DMS153 treated with DMSO at 0.1 percent for 48 hours (cell line): ENCODE results near the gene SLC2A13.
A peak's percentile ranks its signal among the peaks of the same experiment; 100 is the strongest.
"Not testable (repeated sequence)": the region's sequence is repeated elsewhere in the genome, so short reads cannot be mapped to it uniquely, and the experiment has no call there.

Experiments used
- DNase-seq: peaks from one replicate; lab custom pipeline; 2025; ENCODE audit not compliant: unreplicated experiment; lab: John Stamatoyannopoulos, UW

Gene SLC2A13

DNA sequence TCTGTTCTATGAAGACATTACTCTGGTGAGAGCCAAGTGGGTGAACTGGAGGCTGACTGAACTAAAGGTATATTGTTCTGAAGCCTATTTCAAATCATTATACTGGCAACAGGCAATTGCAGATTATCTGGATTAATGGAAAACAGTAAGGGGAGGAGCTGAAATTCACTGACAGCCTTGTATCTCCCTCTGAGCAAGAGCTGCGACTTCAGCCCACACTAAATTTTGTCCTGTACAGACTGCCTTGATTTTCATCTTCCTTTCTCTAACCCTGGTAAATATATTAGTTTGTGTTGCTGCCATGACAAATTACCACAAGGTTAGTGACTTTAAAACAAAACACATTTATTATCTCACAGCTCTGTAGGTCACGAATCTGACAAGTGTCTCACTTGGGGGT, 231.1 kb downstream of the SLC2A13 start:
- DNase-seq = no peak

DNA sequence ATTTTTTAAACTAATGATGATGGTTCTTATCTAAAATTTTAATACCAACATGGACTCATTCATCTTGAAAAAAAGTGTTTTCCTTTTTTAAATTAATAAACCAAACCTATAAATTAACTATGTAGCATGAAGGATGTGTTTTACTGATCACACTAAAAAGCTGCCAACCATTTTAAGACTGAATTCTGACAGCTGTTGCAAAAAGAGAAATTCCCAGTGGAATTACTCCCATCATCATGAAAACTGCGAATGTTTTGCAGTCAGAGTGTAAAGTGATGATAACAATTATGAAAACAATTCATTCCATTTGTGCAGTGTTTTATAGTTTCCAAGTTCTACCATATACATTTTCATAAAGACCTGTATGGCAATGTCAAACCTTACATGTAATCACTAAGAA, 232.8 kb downstream of the SLC2A13 start:
- no peak for DNase-seq

DNA sequence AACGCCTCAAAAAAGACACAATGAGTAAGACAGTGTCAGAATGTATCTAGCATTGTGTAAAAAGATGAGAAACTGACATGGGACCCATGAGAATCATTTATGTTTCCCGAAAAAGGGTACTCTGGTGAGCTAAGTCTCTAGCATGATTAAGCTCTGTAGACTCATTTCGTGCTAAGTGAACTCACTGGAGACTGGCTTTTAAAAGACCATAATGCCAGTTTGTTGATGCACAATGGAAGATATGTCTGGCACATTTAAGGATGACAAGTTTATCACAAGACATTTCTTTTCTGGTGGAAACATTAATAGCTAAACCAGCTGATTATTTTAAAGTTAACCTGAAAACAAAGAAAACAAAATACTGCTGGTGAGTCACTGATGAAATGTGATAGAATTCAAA, 233.5 kb downstream of the SLC2A13 start:
- DNase-seq = no peak

DNA sequence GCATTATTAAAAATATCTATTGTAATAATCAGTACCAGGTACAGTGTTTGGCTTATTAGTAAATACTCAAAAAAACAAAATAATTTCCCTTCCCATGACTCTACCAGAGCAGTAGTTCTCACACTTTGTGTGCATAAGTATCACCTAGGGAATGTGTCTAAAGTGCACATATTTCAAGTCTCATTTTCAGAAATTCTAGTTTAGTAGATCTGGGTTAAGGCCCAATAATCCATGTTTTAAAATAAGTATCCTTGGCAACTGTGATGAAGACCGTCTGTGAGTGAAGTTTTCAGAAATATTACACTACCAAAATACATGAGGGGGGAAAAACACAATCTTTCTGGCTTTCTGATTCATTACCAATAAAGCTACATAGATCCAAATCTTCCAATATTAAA, 237.6 kb downstream of the SLC2A13 start:
- DNase-seq = no peak

DNA sequence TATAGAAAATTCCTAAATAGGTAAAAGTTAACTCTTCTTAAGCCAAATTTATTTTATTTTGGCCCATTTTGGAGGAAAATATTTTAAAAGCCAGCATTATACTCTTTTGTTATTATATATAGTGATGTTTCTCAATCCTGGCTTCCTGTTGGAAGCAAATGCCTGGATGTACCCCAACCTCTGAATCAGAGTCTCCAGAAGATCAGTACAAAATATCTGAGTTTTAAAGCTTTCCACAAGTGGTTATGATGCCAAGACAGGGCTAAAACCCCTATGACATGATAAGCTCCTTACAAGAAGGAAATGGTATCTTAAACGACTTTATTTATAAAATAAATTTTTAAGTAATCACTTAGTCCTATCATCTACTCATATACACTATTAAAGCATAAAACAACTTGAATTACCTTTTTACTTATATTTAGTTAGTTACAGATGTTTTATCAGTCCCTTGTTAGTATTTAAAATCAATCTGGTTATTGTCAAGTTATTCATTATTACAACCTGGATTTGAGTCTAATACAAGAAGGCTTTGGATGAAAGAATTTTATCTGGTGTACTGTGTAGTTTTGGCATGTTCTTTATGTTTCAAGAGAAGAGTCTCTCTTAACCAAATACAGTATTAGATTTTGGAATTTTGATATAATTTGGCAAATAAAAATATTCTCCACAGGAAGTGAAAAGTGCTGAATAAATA, 238.1 kb downstream of the SLC2A13 start:
- no peak for DNase-seq

DNA sequence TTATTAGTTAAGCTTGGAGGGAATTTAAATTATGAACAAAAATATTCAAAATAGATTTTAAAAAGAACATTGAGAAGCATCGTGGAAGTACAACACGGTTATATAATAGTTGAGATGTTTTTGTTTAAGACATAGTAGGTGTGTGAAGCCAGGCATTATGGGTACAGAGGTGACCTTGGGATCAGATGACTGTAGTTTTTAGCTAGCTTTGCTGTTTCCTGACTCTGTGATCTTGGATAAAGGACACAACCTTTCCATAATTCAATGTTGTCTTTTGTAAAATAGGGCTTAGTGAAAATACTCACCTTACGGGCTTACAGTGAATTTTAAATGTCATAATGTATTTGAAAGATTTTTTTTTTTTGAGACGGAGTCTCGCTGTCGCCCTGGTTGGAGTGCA, 239.7 kb downstream of the SLC2A13 start:
- DNase-seq = no peak

DNA sequence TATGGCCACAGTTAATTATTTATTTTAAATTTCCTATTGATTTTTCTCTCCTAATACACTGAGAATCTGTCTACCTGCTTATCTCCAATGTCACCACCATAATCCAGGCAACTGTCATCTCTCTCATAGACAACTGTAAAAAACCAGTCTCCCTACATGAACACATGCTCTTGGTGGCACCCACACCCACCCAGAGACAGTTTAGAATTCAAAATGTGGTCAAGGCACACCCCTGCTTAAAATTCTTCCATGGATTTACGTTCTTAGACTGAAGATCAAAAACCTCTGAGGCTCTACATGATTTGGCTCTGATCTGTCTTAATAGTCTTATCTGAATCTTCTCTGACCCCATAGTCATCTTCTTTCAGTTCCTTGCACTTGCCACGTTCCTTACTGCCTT, 245.2 kb downstream of the SLC2A13 start:
- DNase-seq = no peak

DNA sequence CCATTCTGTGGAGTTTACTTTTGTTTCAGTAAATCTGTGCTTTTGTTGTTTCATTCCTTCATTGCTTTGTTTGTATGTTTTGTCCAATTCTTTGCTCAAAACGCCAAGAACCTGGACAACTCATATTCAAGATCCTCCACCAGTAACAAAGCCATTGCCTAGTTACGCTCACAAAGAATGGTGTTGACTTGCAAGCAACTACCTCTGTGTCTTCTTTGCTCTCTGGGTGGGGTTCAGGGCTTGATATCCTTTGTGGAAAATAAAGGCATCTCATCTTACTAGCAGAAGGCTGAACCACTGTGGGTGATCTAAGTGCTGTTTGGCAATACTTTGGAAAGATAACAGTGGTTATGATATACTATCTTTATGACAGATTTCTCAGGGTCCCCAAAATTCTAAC, 252.9 kb downstream of the SLC2A13 start:
- DNase-seq = no peak

DNA sequence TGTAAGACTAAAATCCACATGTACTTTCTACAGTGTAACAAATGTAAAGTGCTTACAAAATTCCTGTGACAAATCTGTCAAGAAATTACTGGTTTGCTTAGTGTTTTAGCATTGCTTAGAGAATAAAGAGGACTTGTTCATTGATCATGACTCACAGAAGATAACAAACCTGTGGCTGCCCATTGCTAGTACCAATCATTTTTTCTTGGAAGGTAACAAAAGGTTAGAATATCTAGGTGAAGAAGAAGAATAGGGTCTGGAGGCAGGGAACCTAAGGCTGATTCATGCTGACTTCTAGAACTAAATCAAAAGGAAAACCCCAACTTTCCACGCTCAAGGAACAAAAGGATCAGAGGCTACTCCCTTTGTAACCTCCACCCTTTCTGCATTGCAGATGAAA, 253.5 kb downstream of the SLC2A13 start:
- DNase-seq = no peak

DNA sequence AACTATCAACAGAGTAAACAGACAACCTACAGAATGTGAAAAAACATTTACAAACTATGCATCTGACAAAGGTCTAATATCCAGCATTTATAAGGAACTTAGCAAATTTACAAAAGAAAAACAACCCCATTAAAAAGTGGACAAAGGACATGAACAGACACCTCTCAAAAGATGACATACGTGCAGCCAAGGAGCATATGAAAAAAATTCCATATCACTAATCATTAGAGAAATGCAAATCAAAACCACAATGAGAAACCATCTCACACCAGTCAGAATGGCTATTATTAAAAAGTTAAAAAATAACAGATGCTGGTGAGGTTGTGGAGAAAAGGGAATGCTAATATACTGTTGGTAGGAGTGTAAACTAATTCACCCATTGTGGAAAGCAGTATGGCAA, 257.7 kb downstream of the SLC2A13 start:
- not testable (repeated sequence) for DNase-seq

DNA sequence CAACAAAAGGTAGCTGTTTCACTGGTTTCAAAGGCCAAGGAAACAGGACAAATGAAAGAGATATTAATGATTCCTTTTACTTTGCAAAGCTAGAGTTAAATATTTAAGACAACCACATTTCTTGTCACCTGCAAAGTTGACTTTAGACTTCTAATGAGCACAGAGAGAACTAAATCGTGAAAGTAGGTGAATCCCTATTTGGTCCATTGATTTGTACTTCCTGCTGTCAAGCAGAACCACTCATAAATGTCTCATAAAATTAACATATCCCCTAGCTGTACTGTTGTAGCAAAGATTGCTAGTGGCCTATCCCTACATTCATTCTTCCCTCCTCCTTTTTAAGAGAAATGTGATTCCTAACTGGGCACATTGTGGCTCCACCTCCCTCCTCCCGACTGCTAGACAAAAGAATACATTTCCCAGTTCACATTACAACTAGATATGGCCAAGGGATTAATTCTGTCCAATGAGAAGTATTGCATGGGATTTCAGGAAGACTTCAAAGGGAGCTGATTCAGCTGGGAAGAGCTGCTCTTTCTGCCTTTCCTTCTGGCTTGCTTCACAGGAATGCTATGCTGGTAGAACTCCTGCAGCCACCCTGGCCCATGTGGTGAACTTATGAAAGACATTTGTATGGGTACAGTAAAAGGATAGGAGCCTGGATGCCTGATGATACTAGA, 258.8 kb downstream of the SLC2A13 start:
- no peak for DNase-seq

DNA sequence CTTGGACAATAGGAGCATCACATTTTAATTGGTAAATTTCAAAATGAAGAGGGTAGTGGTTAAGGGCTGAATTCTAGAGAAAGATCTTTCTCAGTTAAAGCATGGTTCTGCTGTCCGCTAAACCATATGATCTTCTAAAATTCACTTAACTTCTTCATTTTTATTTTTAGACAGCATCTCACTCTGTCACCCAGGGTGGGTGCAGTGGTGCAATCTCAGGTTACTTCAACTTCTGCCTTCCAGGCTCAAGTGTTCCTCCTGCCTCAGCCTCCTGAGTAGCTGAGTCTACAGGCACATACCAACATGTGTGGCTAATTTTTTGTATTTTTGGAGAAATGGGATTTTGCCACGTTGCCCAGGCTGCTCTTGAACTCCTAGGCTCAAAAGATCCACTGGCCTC, 259.6 kb downstream of the SLC2A13 start:
- no peak for DNase-seq

DNA sequence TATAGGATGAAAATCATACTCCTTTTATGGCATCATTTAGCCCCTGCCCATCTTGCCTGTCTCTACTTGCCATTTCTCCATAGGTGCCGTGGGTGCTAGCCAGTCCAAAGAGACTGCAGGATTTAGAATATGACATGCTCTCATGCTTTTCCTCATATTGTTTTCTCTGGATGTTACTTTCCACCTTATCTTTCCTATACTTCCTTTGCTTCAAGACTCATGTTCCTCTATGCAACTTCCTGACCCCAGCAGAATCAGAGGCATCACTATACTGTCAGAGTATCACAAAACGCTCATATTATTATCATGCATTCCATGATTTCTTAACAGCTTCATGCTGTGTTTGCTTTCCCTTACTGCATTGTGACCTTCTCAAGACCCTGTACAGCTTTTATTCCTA, 265.5 kb downstream of the SLC2A13 start:
- no peak for DNase-seq

DNA sequence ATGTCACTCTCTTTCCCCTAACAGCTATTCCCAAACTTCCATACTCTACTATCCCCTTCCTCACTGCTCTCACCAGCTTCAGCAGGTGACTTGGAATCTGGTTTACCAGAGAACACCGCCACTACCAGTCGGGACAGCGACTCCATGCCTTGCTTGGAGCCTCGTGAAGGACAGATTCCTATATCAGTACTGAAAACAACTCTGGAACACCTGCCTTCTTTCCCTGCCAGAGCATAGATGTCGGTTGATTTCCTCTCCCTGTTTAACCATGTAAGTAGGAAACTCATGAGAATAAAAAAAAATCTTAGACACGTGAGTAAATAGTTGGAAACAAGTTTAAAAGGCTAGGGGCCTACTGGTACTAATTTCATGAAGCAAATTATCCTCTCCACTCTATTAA, 266.8 kb downstream of the SLC2A13 start:
- DNase-seq = no peak

DNA sequence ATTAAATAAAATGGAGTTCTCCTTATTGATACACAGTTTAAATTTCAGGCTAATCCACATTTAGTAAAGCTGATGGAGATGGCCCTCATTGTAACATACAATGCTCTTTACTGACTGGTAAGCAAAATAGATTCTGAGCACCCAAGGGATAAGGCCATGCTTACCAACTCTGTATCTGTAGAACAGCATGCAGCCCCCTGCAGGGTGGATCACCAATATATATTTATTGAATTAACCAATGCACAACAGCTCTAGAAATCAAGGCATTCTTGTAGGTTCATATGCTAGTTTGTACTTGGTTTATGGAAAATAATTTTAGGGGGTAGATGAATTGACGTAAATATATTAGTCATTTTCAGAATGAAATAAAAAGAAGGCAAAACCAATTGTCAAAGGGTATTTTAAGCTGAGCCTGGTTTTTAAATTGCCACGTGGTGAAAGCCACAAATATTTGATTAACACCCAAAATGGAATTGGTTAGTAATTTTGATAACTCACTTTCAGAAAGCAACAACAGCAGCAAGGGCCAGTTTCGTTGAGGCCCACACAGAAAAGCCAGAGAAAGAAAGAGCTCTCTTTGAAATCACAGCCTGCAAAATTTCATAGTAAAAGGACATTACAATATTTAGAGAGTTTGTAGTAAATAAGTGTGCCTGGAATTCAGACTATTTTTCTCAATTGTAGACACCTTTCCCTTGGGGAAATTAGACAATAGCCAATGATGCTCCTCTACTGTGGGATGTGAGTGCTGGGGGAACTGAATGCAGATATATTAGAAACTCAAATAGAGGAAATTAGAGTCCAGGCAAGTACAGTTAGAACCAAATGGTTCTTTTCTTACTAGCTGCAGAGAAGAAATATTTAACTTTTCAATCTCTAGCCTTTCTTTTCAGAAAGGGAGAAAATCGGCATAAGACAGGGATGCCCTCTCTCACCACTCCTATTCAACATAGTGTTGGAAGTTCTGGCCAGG, 270.1 kb downstream of the SLC2A13 start:
- no peak for DNase-seq

DNA sequence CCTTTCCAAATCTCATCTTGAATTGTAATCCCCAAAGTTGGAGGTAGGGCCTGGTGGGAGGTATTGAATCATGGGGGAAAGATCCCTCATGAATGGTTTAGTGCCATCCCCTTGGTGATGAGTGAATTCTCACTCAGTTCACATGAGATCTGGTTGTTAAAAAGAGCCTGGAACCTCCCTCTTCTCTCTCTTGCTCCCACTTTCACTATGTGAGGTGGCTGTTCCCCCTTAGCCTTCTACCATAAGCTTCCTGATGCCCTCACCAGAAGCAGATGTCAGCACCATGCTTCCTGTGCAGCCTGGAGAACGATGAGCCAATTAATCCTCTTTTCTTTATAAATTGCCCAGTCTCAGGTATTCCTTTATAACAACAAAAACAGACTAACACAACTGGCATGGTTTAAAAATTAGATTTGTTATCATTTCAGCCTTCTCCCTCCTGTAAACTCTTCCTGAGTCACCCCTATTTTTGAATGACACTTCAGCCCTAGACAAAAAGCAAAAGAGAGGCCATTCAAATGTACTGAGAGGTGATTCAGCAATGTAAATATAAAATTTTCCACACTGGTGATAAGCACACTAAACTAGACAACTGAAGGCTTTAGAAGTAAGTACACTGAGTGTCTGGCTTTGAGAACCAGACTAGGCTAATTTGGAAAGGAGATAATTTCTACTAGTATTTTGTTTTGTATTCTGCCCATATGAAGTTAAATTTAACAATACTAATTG, 274.1 kb downstream of the SLC2A13 start:
- peak; percentile 86 for DNase-seq

DNA sequence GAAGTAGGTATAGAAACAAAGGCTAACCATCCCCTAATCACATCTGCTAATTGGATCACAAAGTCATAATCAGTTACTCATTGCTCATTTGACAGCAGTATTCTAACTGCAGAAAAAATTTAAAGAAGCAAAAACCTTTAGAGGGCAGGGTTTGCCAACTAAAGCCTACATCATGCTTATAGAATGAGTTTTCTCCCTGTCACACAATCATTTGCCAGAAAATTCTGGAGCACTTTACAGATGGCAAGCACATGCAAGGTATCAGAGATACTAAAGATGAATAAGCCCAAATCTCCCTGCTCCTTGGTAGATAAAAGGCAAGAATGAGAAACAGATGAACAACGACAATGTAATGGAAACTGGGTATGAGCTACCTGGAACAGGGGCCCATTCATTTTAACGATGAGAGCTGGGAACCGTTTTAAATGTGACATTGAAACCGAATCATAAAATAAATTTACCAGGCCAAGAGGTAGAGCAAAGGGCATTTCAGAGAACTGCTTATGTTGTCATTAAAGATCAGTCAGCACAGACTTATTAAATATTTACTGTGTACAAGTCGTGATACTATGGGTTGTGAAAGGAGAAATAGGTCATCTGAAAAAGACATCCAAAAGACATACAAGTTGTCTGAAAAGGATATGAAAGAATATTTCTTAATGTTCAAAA, 274.9 kb downstream of the SLC2A13 start:
- peak; percentile 5 for DNase-seq

DNA sequence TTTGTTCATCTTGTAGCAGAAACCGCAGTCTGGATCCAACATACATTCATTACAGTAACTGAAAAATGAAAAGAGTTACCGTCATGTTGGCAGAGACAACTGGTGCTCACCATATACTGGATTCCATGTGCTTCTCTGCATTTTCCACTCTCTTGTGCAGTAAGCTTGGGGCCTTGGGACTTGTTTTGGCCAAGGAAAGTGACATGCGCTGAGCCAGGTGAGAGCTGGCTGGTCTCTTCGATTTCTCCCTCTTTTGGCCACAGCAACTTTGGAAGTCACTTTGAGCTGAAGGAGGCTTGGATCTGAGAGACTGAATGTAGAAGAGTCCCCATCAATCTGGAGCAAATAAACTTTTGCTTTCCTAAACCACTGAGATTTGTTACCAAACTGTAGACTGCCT, 275.7 kb downstream of the SLC2A13 start:
- no peak for DNase-seq

DNA sequence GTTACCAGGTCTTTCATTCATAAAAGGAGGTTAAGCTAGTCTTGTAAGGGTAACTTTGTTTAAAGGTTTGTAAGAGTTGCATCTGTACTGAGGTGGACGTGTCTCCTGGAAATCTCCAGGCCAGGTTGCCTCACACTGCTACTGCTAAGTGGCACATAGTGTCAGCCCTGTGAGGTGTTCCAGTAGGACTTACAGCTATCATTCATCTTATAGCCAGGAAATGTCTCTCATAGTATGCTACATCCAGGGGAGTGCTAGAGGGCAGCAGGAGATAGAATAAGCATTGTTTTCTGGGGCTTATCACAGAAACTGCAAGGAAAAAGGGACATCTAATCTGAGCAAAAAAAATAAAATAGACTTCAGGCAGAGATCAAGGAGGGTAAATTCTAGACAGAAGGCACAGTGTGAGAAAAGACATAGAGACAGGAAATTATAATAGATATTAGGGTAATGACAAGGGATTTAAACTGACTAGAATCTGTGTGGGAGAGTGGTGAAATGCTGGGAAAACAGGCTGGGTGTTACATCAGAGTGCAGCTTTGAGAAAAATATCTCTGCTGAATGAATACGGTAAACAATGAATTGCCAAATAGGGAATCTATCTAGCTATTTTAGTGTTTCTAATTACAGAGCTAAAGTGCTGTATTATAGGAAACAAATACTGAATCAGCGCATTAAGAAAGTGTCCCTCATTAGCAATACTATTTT, 281.2 kb downstream of the SLC2A13 start:
- DNase-seq = no peak

DNA sequence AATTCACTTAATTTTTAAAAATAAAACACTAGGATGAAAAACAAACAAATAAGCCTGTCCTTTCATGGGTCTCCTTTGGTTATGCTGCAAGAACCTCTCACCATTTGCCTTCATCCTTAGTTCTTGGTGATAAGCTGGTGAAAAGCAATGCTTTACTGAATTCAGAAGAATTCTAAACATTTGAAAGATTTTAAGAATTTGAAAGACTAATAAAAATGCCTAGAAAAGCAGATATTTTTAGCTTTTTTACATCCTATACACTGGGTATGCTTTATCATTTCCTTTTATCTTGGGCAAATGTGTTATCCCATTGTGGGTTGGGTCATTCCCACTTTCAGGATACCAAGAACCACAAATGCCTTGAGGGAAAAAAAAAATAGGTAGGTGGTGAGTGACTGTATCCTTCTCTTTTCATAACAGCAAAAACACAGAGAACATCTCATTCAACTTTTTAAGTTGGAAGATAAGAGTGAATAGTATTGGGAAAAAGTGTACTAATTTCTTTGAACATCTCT, 289.2 kb downstream of the SLC2A13 start:
- no peak for DNase-seq
